Measurements from ENCODE around the gene DNAH8. TPM values are rescaled to one million over a fixed set of nuclear protein-coding genes. Genes with fewer than 3 reads are reported as not detected.

Gene DNAH8
- total and polyA plus RNA-seq, 8 donors = under 0.01 to 0.18 TPM; not detected in 6

DNA sequence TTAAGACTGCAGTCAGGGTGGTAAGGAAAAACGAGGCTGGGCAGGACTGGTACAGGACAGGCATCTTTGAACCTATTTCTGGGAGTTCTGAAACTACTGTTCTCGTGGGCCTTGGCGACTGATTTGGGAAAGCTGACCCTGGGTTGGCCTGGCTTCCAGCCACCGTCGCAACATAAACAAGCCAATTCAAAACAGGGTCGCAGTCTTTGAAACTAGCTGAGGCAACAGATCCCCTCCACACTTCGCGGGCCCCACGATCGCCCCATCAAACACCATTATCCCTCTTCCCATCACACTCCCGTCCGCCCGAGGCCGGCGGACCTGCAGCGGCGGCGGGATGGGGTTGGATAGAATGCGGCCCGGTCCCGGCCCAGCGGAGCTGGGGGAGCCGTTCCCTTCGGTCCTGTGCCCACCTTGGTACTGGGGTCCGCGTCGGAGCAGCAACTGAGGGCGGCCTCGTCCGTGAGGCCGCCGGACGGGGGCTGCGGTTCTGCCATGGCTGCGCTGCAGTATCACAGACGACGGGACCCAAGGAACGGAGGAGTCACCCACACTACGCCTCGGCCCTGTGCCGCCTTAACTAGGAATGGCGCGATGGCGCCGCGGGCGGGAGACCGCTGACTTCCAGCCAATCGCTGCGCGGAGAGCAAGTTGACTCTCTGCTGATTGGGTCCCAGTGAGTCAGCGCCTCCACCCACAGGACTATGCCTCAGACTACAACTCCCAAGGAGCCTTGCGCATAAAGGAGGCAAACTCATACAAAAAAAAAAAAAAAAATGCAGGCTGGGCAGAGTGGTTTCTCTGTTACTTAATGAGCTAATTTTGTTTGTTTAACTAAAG lies 12.3 kb upstream of the DNAH8 start, which contains the start of gene GLO1:
Gene GLO1 (minus strand): TSS at position 588 of the 840 bp plus-strand sequence. CDS start 91 bp downstream, at position 497.
- intact Hi-C loops (cut with DNase I; ENCODE audit: low total_unique reads) = no loop called here
- H3K27ac ChIP-seq = peak within 1 kb of the TSS; percentile 86 to 97 (median 93)

DNA sequence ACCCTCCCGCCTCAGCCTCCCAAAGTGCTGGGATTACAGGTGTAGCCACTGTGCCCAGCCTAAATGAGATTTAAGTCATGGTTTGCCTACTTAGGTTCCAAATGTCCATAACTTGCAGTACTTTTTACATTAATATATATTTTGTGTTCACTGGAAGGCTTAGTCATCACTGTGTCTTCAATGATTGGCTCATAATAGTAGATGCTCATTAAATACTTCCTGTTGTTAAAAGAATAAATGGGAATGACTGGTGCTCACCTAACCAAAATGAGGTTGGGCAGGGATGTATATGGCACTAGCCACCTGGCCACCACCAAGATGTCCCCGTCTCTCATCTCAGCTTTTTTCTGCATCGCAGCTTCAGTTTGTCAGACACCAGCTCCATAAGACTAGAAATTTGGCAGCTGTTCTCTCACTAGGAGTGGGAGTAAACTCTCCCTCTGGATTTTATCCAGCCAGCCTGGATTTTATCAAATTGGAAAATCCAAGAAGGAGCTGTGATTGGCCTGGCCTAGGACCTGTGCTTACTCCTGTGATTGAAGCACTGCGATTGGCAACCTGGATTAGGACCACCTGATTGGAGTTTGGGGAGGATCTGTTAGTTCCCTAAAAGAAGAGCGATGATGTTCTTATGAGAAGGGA lies 11.0 kb upstream of the DNAH8 start:
- Histone ChIP-seq H3K36me3 (peaks cover 0 to 8% (median 3%) of the 10 kb centered on the region in 4 donors), H3K4me1 (peaks cover 0 to 20% (median 13%) of the 10 kb centered on the region in 4 donors), H3K27me3 (peaks cover 0 to 6% (median 0%) of the 10 kb centered on the region in 3 donors), H3K4me3 (no peak overlapping the region), H3K9me3 (peaks cover 0 to 15% (median 5%) of the 10 kb centered on the region in 4 donors), H3K27ac (no peak overlapping the region)
- 67 to 82% (median 78%) methylated on average over 5 of the region's 5 CpGs for WGBS, 5 donors
- TF ChIP-seq POLR2A (IDR thresholded peaks at IDR 0.05) (no peak), EP300 (IDR thresholded peaks at IDR 0.05) (no peak), CTCF (IDR thresholded peaks at IDR 0.05) (no peak)
- peak in 1 of 2 donors; percentile 65 for DNase-seq
- intact Hi-C loops (cut with DNase I; ENCODE audit: low total_unique reads) = no loop called here

More for the DNA sequence above, 12.3 kb upstream of the DNAH8 start, which contains the start of gene GLO1:
- peaks cover 0 to 6% (median 0%) of the 10 kb centered on the region in 3 donors for H3K27me3 ChIP-seq
- peaks cover 0 to 8% (median 3%) of the 10 kb centered on the region in 4 donors for H3K36me3 ChIP-seq
- peaks cover 0 to 15% (median 5%) of the 10 kb centered on the region in 4 donors for H3K9me3 ChIP-seq
- 0 to 1% (median 0%) methylated on average over 30 to 53 of the region's 53 CpGs for WGBS, 5 donors
- peak; percentile 98 to 99 for DNase-seq
- H3K4me1 ChIP-seq = peaks cover 0 to 20% (median 13%) of the 10 kb centered on the region in 4 donors
- TF ChIP-seq CTCF (IDR thresholded peaks at IDR 0.05) (no peak), POLR2AphosphoS5 (IDR thresholded peaks at IDR 0.05) (peak; percentile 93 to 99 (median 98)), POLR2A (IDR thresholded peaks at IDR 0.05) (peak in 2 of 4 donors; percentile 42 to 88)
- peak within 1 kb of the TSS; percentile 55 to 72 (median 64) for H3K4me3 ChIP-seq

DNA sequence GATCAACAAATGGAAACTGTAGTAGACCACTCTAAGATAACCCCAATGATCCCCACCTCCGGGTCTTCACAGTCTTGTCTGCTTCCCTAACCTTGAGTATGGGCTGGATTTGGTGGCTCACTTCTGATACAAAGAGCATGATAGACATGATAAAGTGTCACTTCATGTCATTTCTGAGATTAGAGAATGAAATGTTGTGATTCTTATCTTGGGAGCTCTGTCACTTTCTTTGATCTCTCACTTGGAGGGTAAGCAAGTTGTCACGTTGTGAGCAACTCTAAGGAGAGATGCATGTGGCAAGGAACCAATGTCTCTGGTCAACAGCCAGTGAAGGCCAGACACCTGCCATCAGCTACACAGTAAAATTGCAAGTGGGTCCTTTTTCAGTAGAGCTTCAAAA lies 9.2 kb upstream of the DNAH8 start:
- H3K4me1 ChIP-seq = peaks cover 0 to 19% (median 13%) of the 10 kb centered on the region in 4 donors
- H3K36me3 ChIP-seq = peaks cover 0 to 2% (median 0%) of the 10 kb centered on the region in 4 donors
- no peaks in the 10 kb centered on the region for H3K9me3 ChIP-seq
- TF ChIP-seq EP300 (IDR thresholded peaks at IDR 0.05) (no peak), POLR2A (IDR thresholded peaks at IDR 0.05) (no peak), POLR2AphosphoS5 (IDR thresholded peaks at IDR 0.05) (no peak), CTCF (IDR thresholded peaks at IDR 0.05) (no peak)
- peaks cover 0 to 6% (median 0%) of the 10 kb centered on the region in 3 donors for H3K27me3 ChIP-seq
- no peak overlapping the region for H3K27ac ChIP-seq
- no peak overlapping the region for H3K4me3 ChIP-seq
- no peak for DNase-seq
- intact Hi-C loops (cut with DNase I; ENCODE audit: low total_unique reads) = no loop called here
- 56 to 63% (median 61%) methylated on average over 2 of the region's 2 CpGs for WGBS, 5 donors

- intact Hi-C loops (cut with DNase I; ENCODE audit: low total_unique reads) = no loop called here
- H3K4me3 ChIP-seq = no peak overlapping the region
- H3K27me3 ChIP-seq = peaks cover 0 to 10% (median 0%) of the 10 kb centered on the region in 3 donors
- H3K27ac ChIP-seq = no peak overlapping the region
- peak in 1 of 2 donors; percentile 32 for DNase-seq
- TF ChIP-seq POLR2A (IDR thresholded peaks at IDR 0.05) = no peak
- TF ChIP-seq EP300 (IDR thresholded peaks at IDR 0.05) = no peak
- no peaks in the 10 kb centered on the region for H3K9me3 ChIP-seq
- whole genome bisulfite sequencing, 5 donors = 45 to 55% (median 52%) methylated on average over 2 of the region's 2 CpGs
- no peaks in the 10 kb centered on the region for H3K36me3 ChIP-seq
- H3K4me1 ChIP-seq = peaks cover 0 to 6% (median under 1%) of the 10 kb centered on the region in 4 donors
Measured at GRCh38 chr6:38708496-38708895, 6.6 kb upstream of the DNAH8 start.
